Vagina (tissue), 2 donors: ENCODE data around the gene COX7A2L. TPM values are rescaled to one million over a fixed set of nuclear protein-coding genes. Genes with fewer than 3 reads are reported as not detected.
A peak's percentile ranks its signal among the peaks of the same experiment; 100 is the strongest.

ENCODE experiments used
- DNase-seq, 2 donors: peaks; one replicate each; pipeline ENCODE4 v3.0.0-alpha.2; 2017; ENCODE audit errors: extremely low spot score in 2 of 2
- H3K27ac ChIP-seq: fragments of 200-600 bp; sonication (generic); one replicate; pipeline ENCODE4 v1.5.1; 2019
- H3K27me3 ChIP-seq: fragments of 200-600 bp; sonication (generic); one replicate; pipeline ENCODE4 v1.5.1; 2019
- H3K36me3 ChIP-seq, 2 donors: fragments of 200-600 bp; sonication (generic); one replicate each; pipeline ENCODE4 v1.5.1; 2017 to 2019
- H3K4me1 ChIP-seq: fragments of 200-600 bp; sonication (generic); one replicate; pipeline ENCODE4 v1.5.1; 2019
- H3K4me3 ChIP-seq, 2 donors: fragments of 200-600 bp; sonication (generic); 1 replicate in 1 of 2; 2 replicates in 1 of 2; pipeline ENCODE4 v1.5.1; 2016 to 2019
- H3K9me3 ChIP-seq: fragments of 200-600 bp; sonication (generic); one replicate; pipeline ENCODE4 v1.5.1; 2019
- CTCF ChIP-seq, 3 experiments: fragments of 450-650 bp in 2 of 3; fragments of 200-600 bp in 1 of 3; sonication (generic) in 1 of 3; IDR thresholded peaks; one replicate each; pipeline ENCODE4 v1.5.1; 2017 to 2019; ENCODE audit warnings: antibody characterized with exemption in 3 of 3, mild to moderate bottlenecking in 2 of 3, moderate library complexity in 2 of 3
- POLR2A ChIP-seq, 2 donors: fragments of 450-650 bp; IDR thresholded peaks; one replicate each; pipeline ENCODE4 v1.6.1; 2017; ENCODE audit warnings: antibody characterized with exemption in 2 of 2, mild to moderate bottlenecking in 2 of 2, moderate library complexity in 2 of 2
- POLR2AphosphoS5 ChIP-seq, 2 donors: sonication (generic); formaldehyde crosslinking; IDR thresholded peaks; one replicate each; pipeline ENCODE4 v1.9.0; 2017; ENCODE audit warnings: antibody characterized with exemption in 2 of 2, mild to moderate bottlenecking in 2 of 2, low read depth in 1 of 2; ENCODE audit not compliant: insufficient read depth in 1 of 2
- intact Hi-C: fragments of 100-400 bp; cut with DNase I; formaldehyde crosslinking; loops from one replicate; pipeline ENCODE4 v1.15.1; 2023
- total RNA-seq: library from RNA; depleted of rRNA; stranded (reverse); fragments of >200 nt; gene quantifications from one replicate; pipeline ENCODE4 v1.2.3, GENCODE V29; 2016

Gene COX7A2L
- total RNA-seq, 1 donor from 2014 or later: 83.2 TPM

- no peak for TF ChIP-seq CTCF (IDR thresholded peaks at IDR 0.05)
- no peak for TF ChIP-seq POLR2A (IDR thresholded peaks at IDR 0.05)
- no peak for TF ChIP-seq POLR2AphosphoS5 (IDR thresholded peaks at IDR 0.05; ENCODE audit: insufficient read depth in 1 of 2, low read depth in 1 of 2)
- H3K36me3 ChIP-seq: peaks cover 0 to 22% of the 10 kb centered on the region in 2 donors
- DNase-seq: no peak
- H3K4me3 ChIP-seq: no peak overlapping the region
- H3K4me1 ChIP-seq: no peaks in the 10 kb centered on the region
- no peak overlapping the region for H3K27ac ChIP-seq
- no peaks in the 10 kb centered on the region for H3K27me3 ChIP-seq
- intact Hi-C loops: no loop called here
- no peaks in the 10 kb centered on the region for H3K9me3 ChIP-seq
Measured at GRCh38 chr2:42328923-42329322, 32.1 kb downstream of the COX7A2L start.

- peak in 2 of 3 experiments; percentile 51 to 55 for TF ChIP-seq CTCF (IDR thresholded peaks at IDR 0.05)
- no peak for TF ChIP-seq POLR2AphosphoS5 (IDR thresholded peaks at IDR 0.05; ENCODE audit: insufficient read depth in 1 of 2, low read depth in 1 of 2)
- no peak for TF ChIP-seq POLR2A (IDR thresholded peaks at IDR 0.05)
- Histone ChIP-seq H3K27ac (no peak overlapping the region), H3K9me3 (no peaks in the 10 kb centered on the region), H3K4me3 (no peak overlapping the region), H3K36me3 (peaks cover 0 to 18% of the 10 kb centered on the region in 2 donors), H3K4me1 (no peaks in the 10 kb centered on the region), H3K27me3 (no peaks in the 10 kb centered on the region)
- intact Hi-C loops: no loop called here
- no peak for DNase-seq
Measured at GRCh38 chr2:42328148-42328833, 32.7 kb downstream of the COX7A2L start.

DNA sequence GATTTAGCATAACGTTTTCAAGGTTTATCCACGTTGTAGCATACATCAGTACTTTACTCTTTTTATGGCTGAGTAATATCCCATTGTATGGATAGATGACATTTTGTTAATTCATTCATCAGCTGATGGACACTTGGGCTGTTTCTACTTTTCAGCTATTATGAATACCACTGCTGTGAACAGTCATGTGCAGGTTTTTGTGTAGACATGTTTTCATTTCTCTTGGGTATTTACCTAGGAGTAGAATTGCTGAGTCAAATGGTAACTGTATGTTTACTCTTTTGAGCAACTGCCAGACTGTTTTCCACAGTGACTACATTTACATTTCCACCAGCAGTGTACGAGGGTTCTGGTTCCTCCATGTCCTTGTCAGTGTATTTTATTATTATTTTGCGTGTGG is 33.9 kb downstream of the COX7A2L start:
- no peaks in the 10 kb centered on the region for H3K4me1 ChIP-seq
- intact Hi-C loops: no loop called here
- no peaks in the 10 kb centered on the region for H3K9me3 ChIP-seq
- no peak overlapping the region for H3K27ac ChIP-seq
- H3K27me3 ChIP-seq: no peaks in the 10 kb centered on the region
- no peak for DNase-seq
- no peak overlapping the region for H3K4me3 ChIP-seq
- H3K36me3 ChIP-seq: peaks cover 0 to 10% of the 10 kb centered on the region in 2 donors
- TF ChIP-seq CTCF (IDR thresholded peaks at IDR 0.05): no peak
- no peak for TF ChIP-seq POLR2A (IDR thresholded peaks at IDR 0.05)
- TF ChIP-seq POLR2AphosphoS5 (IDR thresholded peaks at IDR 0.05; ENCODE audit: insufficient read depth in 1 of 2, low read depth in 1 of 2): no peak

DNA sequence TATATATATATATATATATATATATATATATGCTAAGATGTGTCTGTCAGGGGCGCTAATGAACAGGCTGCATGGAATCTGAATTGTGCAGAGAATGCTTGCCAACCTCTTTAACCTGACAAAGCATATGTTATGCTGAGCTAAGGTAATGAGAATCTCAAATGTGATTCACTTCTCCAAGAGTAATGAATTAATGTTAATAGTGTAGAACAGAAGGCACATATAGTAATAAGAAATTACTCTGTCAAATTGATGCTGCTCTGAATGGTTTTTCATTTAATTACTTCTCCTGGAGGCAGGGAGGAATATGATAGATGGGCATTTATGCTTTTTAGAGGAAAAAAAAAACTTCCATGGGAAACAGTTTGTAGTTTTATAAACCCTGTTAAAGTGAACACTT is 35.4 kb downstream of the COX7A2L start:
- Histone ChIP-seq H3K27me3 (no peaks in the 10 kb centered on the region), H3K9me3 (no peaks in the 10 kb centered on the region), H3K4me3 (no peak overlapping the region), H3K27ac (no peak overlapping the region), H3K36me3 (no peaks in the 10 kb centered on the region), H3K4me1 (no peaks in the 10 kb centered on the region)
- TF ChIP-seq POLR2A (IDR thresholded peaks at IDR 0.05) (no peak), CTCF (IDR thresholded peaks at IDR 0.05) (no peak), POLR2AphosphoS5 (IDR thresholded peaks at IDR 0.05; ENCODE audit: insufficient read depth in 1 of 2, low read depth in 1 of 2) (no peak)
- intact Hi-C loops: no loop called here
- no peak for DNase-seq

DNA sequence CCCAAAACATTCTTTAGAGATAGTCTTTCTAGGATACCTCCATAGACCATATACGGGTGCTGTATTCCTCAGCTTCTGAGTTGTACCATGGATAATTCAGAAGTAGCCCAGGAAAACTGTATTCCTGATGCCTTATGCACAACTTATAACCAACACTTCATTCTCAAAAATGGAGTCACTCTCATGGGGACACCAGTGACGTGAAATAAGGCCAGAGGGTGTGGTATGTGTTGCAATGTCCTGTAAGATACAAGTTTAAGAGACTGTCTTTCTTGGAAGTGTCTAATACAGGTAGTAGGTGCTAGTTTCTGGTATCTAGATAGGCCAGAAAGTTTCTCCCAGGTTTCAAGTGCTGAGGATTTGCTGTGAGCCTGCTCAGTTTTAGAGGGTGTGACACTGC is 36.1 kb downstream of the COX7A2L start:
- no peaks in the 10 kb centered on the region for H3K9me3 ChIP-seq
- H3K4me3 ChIP-seq: no peak overlapping the region
- no peaks in the 10 kb centered on the region for H3K27me3 ChIP-seq
- H3K27ac ChIP-seq: no peak overlapping the region
- no peak for TF ChIP-seq POLR2AphosphoS5 (IDR thresholded peaks at IDR 0.05; ENCODE audit: insufficient read depth in 1 of 2, low read depth in 1 of 2)
- no peak for TF ChIP-seq POLR2A (IDR thresholded peaks at IDR 0.05)
- TF ChIP-seq CTCF (IDR thresholded peaks at IDR 0.05): no peak
- H3K4me1 ChIP-seq: no peaks in the 10 kb centered on the region
- DNase-seq: no peak
- H3K36me3 ChIP-seq: no peaks in the 10 kb centered on the region
- intact Hi-C loops: no loop called here
